Spinal cord (tissue), 10 donors: ENCODE measurements around the gene PLXNB3. TPM values are rescaled to one million over a fixed set of nuclear protein-coding genes. Genes with fewer than 3 reads are reported as not detected.
A peak's percentile ranks its signal among the peaks of the same experiment; 100 is the strongest.
"Not testable (repeated sequence)": the region's sequence is repeated elsewhere in the genome, so short reads cannot be mapped to it uniquely, and the experiment has no call there.

Experiments
- DNase-seq, 6 donors: peaks; one replicate each; pipeline versions ENCODE4 v3.0.0 to v3.0.0-alpha.2; 2013 to 2015; ENCODE audit warnings: low spot score in 6 of 6, low read depth in 4 of 6
- H3K27ac ChIP-seq: one replicate; pipeline ENCODE4 v1.5.1; 2013; ENCODE audit warnings: low read depth, low read length, control low read depth
- H3K27me3 ChIP-seq: one replicate; pipeline ENCODE4 v1.6.1; 2013; ENCODE audit warnings: low read length; ENCODE audit not compliant: control insufficient read depth, insufficient read depth
- H3K36me3 ChIP-seq: one replicate; pipeline ENCODE4 v1.6.1; 2013; ENCODE audit warnings: low read length; ENCODE audit not compliant: control insufficient read depth, insufficient read depth
- H3K4me1 ChIP-seq: one replicate; pipeline ENCODE4 v1.6.1; 2013; ENCODE audit warnings: low read length; ENCODE audit not compliant: control insufficient read depth, insufficient read depth
- H3K4me3 ChIP-seq: one replicate; pipeline ENCODE4 v1.5.1; 2013; ENCODE audit warnings: low read depth, low read length, control low read depth
- H3K9me3 ChIP-seq: one replicate; pipeline ENCODE4 v1.6.1; 2013; ENCODE audit warnings: low read length; ENCODE audit not compliant: control insufficient read depth, insufficient read depth
- WGBS: methylation state at CpG from one replicate; pipeline ENCODE4 v1.1.5; 2013; ENCODE audit warnings: missing lambda C conversion rate; ENCODE audit not compliant: insufficient coverage; 5-methylcytosine and 5-hydroxymethylcytosine counted together
- polyA plus RNA-seq, 2 donors: library from polyadenylated mRNA; unstranded; fragments of 120-200 nt; gene quantifications; one replicate each; pipeline ENCODE4 v1.2.1, GENCODE V29; 2013; ENCODE audit not compliant: insufficient read length in 2 of 2
- total RNA-seq, 2 donors: library from RNA; depleted of rRNA in 1 of 2; stranded (reverse); fragments of 120-200 nt in 1 of 2; fragments of >200 nt in 1 of 2; gene quantifications; one replicate each; pipeline versions ENCODE4 v1.2.3 to v1.2.4, GENCODE V29; 2013 to 2014
- donor health status: healthy.

The PLXNB3 gene
- total and polyA plus RNA-seq, 4 donors, result 14.6 to 136 (median 76.7) TPM

DNA sequence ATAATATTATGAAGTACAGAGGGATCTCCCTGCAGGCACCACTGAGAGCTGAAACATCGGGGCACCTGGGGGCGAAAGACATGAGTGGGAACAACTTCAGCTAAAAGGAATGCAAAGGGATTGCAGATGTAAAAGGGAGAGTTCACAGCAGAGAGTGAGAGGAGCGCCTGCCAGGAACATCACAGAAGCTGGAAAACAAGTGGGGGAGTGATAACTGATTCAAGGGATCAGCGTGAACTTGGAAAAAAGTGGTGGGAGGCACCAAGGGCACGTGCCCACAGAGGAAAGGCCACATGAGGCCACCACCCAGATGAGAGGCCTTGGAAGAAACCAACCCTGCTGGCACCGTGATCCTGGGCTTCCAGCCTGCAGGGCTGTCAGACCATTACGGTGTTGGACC is 15.0 kb upstream of the PLXNB3 start:
- H3K9me3 ChIP-seq, H3K27me3 ChIP-seq, H3K4me1 ChIP-seq, DNase-seq, H3K36me3 ChIP-seq, H3K4me3 ChIP-seq, H3K27ac ChIP-seq: not testable (repeated sequence)
- WGBS, result 74% methylated on average over 7 of the region's 7 CpGs

GRCh38 chrX:153750127-153750774 is 13.8 kb upstream of the PLXNB3 start:
- Histone ChIP-seq H3K4me3 (no peak overlapping the region), H3K9me3 (peaks cover 2% of the 10 kb centered on the region), H3K36me3 (no peaks in the 10 kb centered on the region), H3K4me1 (no peaks in the 10 kb centered on the region), H3K27ac (no peak overlapping the region), H3K27me3 (no peaks in the 10 kb centered on the region)
- 60% methylated on average over 11 of the region's 12 CpGs for WGBS
- no peak for DNase-seq

GRCh38 chrX:153755136-153755535 is 8.9 kb upstream of the PLXNB3 start:
- DNase-seq, result no peak
- no CpG with 5 or more reads among the region's 1 CpG for WGBS
- H3K9me3 ChIP-seq, result no peaks in the 10 kb centered on the region

GRCh38 chrX:153761863-153762262 is 2.2 kb upstream of the PLXNB3 start:
- Histone ChIP-seq H3K27ac (no peak overlapping the region), H3K4me3 (no peak overlapping the region), H3K27me3 (no peaks in the 10 kb centered on the region), H3K9me3 (no peaks in the 10 kb centered on the region), H3K4me1 (peaks cover 30% of the 10 kb centered on the region), H3K36me3 (peaks cover 5% of the 10 kb centered on the region)
- DNase-seq, result no peak
- 74% methylated on average over 14 of the region's 15 CpGs for WGBS

More at GRCh38 chrX:153755136-153755535, 8.9 kb upstream of the PLXNB3 start:
- Histone ChIP-seq H3K27me3 (no peaks in the 10 kb centered on the region), H3K36me3 (no peaks in the 10 kb centered on the region), H3K4me3 (no peak overlapping the region), H3K4me1 (no peaks in the 10 kb centered on the region), H3K27ac (no peak overlapping the region)

- Histone ChIP-seq H3K4me3 (no peak overlapping the region), H3K27ac (no peak overlapping the region), H3K36me3 (peaks cover 13% of the 10 kb centered on the region), H3K4me1 (peaks cover 38% of the 10 kb centered on the region), H3K9me3 (no peaks in the 10 kb centered on the region), H3K27me3 (no peaks in the 10 kb centered on the region)
- 86% methylated on average over 11 of the region's 14 CpGs for WGBS
- DNase-seq, result no peak
Observed at GRCh38 chrX:153762626-153763173, 1.3 kb upstream of the PLXNB3 start.

GRCh38 chrX:153763298-153763932 is 634 bp upstream of the PLXNB3 start:
- peaks cover 21% of the 10 kb centered on the region for H3K36me3 ChIP-seq
- 83% methylated on average over 18 of the region's 18 CpGs for WGBS
- no peak overlapping the region for H3K27ac ChIP-seq
- H3K27me3 ChIP-seq, result no peaks in the 10 kb centered on the region
- no peak for DNase-seq
- H3K9me3 ChIP-seq, result no peaks in the 10 kb centered on the region
- H3K4me3 ChIP-seq, result no peak overlapping the region
- H3K4me1 ChIP-seq, result peaks cover 45% of the 10 kb centered on the region

GRCh38 chrX:153764786-153765137 is 713 bp downstream of the PLXNB3 start:
- Histone ChIP-seq H3K9me3 (no peaks in the 10 kb centered on the region), H3K4me3 (peak overlapping the region; percentile 43), H3K27ac (peak overlapping the region; percentile 83), H3K36me3 (peaks cover 34% of the 10 kb centered on the region), H3K4me1 (peaks cover 59% of the 10 kb centered on the region), H3K27me3 (no peaks in the 10 kb centered on the region)
- DNase-seq, result no peak
- WGBS, result 53% methylated on average over 3 of the region's 7 CpGs

DNA sequence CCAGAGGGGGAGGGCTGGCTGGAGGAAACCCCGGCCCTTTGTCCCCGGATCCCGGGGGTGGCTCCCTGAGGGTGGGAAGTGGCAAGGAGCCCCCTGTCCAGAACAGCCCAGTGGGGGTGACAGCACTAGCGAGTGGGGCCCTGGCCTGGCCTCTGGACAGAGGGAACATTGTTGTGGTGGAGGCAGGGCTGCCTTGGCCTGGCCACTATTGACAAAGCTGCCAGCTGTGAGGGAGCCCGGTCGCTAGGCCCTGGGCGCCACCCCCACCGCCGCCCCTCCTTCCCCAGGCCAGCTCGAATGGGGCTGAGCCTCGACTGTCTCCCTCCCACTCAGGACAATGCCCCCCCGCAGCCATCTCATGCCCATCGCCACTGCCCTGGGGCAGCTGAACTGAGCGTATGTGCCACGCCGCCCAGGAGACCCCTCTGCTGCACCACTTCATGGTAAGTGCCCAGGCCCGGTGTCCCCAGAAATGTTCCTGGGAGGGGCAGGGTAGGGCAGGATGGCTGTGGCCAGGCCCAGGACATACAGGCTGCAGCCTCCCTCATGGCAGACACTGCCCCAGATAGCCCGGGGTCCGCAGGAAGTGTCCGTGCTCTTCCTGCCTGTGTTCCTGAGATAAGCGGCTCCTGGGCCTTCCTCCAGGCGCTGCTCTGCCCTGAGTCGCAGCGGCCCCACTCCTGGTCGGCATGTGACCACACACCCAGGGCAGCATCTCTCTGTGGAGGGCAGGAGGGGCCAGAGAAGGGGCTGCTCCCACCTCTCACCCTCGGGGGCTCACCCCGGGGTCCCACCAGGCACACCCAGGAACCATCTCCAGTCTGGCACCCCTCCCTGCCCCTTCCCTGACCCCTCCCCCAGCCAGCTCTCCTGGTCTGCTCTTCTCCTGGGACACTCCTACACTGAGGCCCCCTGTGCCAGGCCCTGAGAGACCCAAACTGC is 1.4 kb downstream of the PLXNB3 start:
- DNase-seq, result peak in 2 of 6 donors; percentile 36 to 79
- H3K27ac ChIP-seq, result peak overlapping the region; percentile 83
- H3K4me1 ChIP-seq, result peaks cover 65% of the 10 kb centered on the region
- no peaks in the 10 kb centered on the region for H3K27me3 ChIP-seq
- H3K36me3 ChIP-seq, result peaks cover 41% of the 10 kb centered on the region
- H3K9me3 ChIP-seq, result no peaks in the 10 kb centered on the region
- 54% methylated on average over 27 of the region's 27 CpGs for WGBS
- H3K4me3 ChIP-seq, result peak overlapping the region; percentile 43

DNA sequence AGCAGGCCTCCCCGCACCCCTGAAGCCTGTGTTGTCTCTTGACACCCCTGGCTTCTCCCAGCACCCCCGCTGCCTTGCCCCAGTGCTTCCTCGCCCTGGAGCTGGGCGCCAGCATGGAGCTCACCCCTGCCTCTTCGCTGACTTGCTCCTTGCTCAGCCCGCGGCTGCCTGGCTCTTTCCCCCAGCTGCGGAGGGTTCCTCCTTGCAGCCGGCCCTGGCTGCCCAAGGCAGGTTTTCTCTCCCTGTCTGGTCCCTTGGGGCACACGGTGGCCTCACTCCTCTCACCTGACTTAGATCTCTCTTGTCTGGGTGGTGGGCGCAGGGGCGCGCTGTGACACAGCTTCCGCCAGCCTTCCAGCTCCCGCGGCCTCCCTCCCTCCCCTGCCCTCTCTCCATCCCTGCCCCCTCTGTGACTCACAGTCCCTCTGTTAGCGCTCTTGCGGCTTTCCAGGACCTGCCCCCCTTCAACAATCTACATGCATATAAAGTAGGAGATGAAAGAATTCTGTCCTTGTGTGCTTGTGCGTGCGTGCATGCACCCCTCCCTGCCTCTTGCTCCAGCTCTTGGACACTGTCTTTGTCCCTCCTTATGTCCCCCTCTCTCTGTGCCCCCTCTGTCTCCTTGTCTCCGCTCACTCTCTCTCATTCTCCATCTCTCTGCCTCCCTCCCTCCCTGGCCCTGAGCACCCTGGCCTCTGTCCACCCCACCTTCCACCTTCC is 2.2 kb downstream of the PLXNB3 start:
- Histone ChIP-seq H3K27ac (peak overlapping the region; percentile 83), H3K27me3 (no peaks in the 10 kb centered on the region), H3K4me3 (peak overlapping the region; percentile 43), H3K9me3 (no peaks in the 10 kb centered on the region), H3K36me3 (peaks cover 49% of the 10 kb centered on the region), H3K4me1 (peaks cover 71% of the 10 kb centered on the region)
- DNase-seq, result peak in 2 of 6 donors; percentile 66 to 69
- WGBS, result 48% methylated on average over 19 of the region's 21 CpGs
